ENCODE results near the gene ACTR6.

ACTR6 gene

DNA sequence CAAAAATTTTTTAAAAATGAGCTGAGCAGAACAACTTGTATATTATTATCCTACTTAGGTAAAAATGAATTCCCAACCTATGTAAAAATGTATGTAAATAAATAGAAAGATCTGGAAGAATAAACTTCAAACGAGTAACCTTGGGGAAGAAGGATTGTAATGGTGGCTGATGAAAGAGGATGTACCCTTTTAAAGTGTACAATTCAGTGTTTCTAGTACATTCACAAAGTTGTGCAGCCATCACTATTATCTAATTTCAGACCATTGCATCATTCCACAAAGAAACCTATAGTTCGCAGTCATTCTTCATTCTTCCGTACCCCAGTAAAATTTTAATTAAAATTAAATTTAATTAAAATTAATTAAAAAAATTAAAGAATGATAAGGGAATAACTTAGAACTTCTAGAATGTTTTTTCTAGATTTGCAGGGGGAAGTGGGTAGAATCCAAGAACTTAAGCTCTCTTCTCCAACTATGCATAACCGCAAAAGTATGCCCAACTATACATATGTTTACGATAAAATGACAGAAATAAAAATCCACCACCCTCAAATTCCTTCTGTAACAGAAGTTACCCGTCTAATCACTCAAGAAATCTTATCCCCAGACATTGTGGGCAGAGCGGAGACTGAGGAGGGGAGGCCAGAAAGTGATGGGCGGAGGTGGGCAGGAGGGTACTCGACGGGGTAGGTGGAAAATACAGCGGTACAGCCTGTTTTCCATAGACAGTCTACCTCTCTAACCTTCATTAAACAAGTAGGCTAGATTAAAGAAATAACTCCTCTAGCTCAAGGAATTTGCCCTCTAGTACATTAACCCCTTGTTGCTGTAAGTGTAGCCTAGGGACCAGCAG lies 65.3 kb downstream of the ACTR6 start:
- no peak for DNase-seq (ENCODE audit: insufficient read length, low spot score)
- FAIRE-seq, result no peak

DNA sequence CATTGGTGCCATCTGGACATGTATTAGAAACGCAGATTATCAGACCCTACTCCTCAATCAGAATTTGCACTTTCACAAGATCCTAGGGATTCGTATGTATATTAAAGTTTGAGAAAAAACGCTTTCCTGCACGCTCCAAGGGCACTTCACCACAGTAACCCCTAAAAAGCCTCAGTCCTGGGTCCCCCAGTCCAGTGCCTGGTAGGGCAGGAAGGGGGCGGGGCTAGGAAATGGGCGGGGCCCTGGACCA lies 65.9 kb downstream of the ACTR6 start:
- FAIRE-seq (no peak), DNase-seq (ENCODE audit: insufficient read length, low spot score) (peak; percentile 92)

DNA sequence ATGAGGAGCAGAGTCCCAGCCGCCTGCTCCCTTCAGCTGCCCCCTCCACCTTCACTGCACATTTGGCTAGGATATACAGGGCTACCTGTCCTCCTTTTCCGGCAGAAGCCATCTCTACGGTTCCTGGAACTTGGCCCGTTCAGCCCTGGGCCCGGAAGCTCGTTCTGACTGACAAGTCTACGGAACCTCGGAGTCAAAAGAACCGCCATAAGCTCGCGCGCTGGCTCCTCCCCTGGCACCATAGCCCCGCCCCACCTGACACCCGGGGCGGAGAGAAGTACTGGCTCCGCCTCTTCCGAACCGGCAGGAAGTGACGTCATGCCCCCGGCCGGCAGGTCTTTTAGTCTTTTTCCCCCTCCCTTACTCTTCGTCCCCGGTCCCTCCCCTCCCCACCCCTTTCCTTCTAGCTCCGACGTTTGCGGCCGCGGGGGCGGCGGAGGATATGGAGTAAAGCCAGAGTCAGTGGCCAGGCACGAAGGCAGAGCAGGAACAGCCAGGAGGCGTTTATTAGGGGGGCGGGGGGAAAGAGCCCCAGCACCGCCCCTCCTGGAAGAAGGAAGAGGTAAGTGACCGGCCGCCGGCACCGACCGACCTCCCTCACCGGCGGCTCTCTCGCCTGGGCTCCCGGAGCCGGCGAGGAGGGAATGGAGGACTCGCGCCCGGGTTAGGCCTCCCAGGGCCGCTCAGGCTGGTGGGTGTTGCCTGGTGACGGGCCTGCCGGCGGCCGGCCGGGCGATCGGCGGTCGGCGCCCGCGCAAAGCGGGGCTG lies 66.4 kb downstream of the ACTR6 start, which contains the start of the genes DEPDC4 and SCYL2:
DEPDC4 (minus strand) TSS at position 245 of the 768 bp plus-strand sequence; CDS start at position 242, 3 bp downstream.
SCYL2 (plus strand) TSS at position 343 of the 768 bp plus-strand sequence. CDS start 15,794 bp downstream, outside the sequence.
- FAIRE-seq, result no peak

DNA sequence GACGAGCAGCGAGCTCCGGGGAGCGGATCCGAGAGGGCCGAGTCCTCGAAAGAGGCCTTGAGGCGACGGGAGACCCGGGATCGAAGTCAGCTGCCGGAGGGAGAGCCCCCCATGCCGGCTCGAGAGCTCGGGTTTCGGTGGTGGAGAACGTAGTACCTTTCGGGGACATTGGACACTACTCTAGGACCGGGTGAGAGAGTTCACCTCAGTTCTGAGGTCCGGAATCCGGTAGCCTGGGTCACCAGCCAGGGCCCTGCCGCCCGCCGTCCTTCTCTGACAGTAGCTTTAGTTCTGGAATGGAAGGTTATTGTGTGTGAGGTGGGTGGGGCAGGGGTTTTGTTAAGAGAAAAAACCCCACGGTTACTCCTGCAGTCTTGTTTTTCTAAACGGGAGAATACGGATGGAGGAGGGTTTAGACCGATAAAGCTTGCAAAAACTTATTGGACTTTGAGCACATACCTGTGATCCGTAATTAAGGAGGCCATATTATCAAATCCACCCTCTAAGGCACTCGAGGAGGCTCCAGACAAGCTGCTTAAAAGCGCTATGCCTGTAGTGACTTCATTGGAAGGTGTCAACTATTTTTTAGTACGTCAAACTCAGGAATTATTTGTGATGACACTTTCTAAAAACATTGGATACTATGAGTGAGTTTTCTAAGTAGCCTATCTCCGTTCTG lies 67.1 kb downstream of the ACTR6 start:
- FAIRE-seq, result no peak
- DNase-seq (ENCODE audit: insufficient read length, low spot score), result no peak

More for the DNA sequence above, 66.4 kb downstream of the ACTR6 start, which contains the start of the genes DEPDC4 and SCYL2:
- DNase-seq (ENCODE audit: insufficient read length, low spot score), result peak; percentile 88

DNA sequence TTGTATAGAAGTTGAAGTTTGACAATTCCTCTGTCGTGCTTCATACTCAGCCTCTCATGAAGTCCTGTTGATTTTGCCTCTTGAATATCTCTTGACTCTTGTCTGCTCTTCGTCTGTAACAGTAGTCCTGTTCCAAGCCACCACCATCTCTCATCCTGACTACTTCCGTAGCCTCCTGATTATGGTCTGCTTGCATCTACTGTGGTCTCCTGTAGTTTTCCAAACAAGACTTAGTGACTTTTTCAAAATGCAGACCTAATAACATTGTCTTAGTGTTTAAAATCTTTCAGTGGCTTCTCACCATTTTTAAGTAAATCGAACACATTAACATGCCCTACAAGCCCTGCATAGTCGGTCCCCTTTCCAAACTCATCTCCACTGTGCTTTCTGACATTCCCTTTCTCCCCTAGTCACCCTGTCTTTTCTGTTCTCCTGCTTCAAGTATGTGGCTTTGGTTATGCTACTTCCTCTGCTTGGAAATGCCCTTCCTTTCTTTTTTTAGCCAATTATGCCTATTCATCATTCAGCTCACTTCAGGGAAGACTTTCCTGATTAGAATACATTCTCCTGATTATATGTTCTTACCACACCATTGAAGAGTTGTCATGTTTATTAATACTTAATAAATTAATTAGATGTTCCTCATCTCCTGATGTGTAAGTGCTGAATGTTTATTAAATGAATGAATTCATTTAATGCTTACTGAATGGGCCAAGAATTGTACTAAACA lies 68.4 kb downstream of the ACTR6 start:
- no peak for FAIRE-seq
- no peak for DNase-seq (ENCODE audit: insufficient read length, low spot score)

DNA sequence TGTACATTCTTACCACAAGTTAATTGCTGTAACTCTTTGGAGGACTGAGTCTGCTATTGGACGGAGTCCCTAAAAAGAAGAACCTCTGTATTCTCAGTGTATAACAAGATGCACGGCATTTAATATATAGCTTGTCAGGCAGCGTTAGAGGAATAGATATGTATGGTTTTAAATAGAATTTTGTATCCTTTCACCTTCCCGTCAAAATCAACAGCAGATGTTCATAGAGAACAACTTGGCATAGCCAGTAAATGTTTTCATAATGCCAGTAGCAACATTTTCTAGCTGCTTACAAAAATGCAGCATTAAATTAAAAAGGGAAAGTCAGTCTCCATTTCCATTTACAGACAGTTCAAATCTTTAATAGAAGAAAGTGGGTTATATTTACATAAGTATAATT lies 73.2 kb downstream of the ACTR6 start:
- no peak for FAIRE-seq

More for the DNA sequence above, 73.2 kb downstream of the ACTR6 start:
- DNase-seq (ENCODE audit: insufficient read length, low spot score), result no peak

Measured in HTR-8/SVneo (cell line).